ENCODE data around the gene S1PR3.

S1PR3 gene

DNA sequence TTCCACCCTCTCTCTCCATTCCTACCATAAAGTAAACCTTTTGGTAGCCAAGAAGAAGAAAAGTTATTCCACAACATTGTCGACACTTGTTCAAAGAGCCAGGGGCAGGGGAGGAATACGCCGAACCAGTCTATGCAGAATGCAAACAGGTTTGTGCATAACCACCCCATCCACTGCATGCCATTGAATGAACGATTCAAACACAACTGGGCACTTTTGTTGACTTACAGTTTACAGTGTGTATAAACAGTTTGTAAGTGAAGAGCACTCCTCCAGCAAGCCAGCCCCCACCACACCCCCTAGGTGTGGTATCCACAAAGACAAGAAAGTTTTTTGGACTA is 6.8 kb upstream of the S1PR3 start:
- H3K27me3 ChIP-seq (replicated peaks): no peaks in the 10 kb centered on the region
- H3K4me3 ChIP-seq (ENCODE audit: low read depth, low read length): no peak overlapping the region
- DNase-seq: no peak
- H3K27ac ChIP-seq: no peak overlapping the region
- H3K36me3 ChIP-seq (replicated peaks): no peaks in the 10 kb centered on the region
- in situ Hi-C loops (cut with HindIII; ENCODE audit: low pct_ligation_motif_present, low sequenced_read_pairs): no loop called here
- TF ChIP-seq, protein P1, sequence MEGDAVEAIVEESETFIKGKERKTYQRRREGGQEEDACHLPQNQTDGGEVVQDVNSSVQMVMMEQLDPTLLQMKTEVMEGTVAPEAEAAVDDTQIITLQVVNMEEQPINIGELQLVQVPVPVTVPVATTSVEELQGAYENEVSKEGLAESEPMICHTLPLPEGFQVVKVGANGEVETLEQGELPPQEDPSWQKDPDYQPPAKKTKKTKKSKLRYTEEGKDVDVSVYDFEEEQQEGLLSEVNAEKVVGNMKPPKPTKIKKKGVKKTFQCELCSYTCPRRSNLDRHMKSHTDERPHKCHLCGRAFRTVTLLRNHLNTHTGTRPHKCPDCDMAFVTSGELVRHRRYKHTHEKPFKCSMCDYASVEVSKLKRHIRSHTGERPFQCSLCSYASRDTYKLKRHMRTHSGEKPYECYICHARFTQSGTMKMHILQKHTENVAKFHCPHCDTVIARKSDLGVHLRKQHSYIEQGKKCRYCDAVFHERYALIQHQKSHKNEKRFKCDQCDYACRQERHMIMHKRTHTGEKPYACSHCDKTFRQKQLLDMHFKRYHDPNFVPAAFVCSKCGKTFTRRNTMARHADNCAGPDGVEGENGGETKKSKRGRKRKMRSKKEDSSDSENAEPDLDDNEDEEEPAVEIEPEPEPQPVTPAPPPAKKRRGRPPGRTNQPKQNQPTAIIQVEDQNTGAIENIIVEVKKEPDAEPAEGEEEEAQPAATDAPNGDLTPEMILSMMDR (IDR thresholded peaks at IDR 0.05; ENCODE audit: low read depth, low read length, missing control alignments): no peak

DNA sequence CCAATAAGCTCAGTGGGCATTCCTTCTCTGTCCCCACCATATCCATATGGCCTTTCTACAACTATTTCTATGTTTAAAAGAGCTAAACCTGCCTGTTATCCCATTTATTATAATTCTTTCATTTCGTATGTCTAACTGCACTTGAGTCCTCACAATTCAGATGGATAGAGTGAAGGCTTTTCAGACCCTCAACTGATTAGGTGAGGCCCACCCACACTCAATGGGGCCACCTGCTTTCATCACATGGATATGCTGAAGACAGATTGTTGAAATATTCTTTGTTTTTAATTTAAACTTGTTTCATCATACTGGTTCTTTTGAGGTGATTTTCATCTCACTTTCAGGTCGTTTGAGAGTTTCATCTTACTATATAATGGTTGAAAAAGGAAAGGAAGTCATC is 5.7 kb upstream of the S1PR3 start:
- DNase-seq: no peak
- TF ChIP-seq, protein P1 (IDR thresholded peaks at IDR 0.05; ENCODE audit: low read depth, low read length, missing control alignments): no peak
- in situ Hi-C loops (cut with HindIII; ENCODE audit: low pct_ligation_motif_present, low sequenced_read_pairs): no loop called here
- H3K27me3 ChIP-seq (replicated peaks): no peaks in the 10 kb centered on the region
- no peak overlapping the region for H3K4me3 ChIP-seq (ENCODE audit: low read depth, low read length)
- no peak overlapping the region for H3K27ac ChIP-seq
- no peaks in the 10 kb centered on the region for H3K36me3 ChIP-seq (replicated peaks)

DNA sequence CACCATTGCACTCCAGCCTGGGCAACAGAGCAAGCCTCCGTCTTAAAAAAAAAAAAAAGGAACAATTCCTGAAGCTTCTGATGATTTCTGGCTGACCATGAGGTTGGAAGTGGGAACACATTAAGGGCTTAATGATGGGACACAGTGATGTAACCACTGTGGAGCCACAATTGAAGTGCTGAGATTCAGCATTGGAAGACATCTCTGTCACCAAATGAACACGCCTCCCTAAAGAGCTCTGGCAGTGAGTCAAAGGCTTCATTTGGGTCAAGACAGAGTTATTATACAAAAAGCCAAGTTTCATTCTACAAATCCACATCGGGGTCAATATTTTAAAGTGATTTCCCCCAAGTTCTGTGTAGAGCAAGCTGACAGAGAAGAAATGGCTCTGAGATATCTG is 4.5 kb upstream of the S1PR3 start:
- in situ Hi-C loops (cut with HindIII; ENCODE audit: low pct_ligation_motif_present, low sequenced_read_pairs): no loop called here

DNA sequence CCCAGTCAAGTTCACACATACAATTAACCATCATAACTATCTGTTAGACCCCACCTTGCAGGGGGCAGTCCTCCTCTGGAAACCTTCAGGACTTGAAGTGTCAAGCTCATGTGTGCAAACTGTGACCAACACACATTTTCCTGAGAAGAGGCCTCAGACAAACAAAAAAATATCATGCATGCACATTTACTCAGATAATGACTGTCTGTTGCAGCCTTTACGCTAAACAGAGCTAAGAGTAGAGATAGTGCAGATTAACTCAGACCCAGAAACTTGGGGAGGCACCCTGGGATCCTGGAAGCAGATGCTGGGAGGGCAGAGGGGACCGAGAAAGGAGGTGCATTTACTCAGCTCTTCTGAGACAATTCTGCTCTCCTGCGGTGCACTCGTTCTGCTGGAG is 3.6 kb upstream of the S1PR3 start:
- Histone ChIP-seq H3K4me3 (ENCODE audit: low read depth, low read length) (no peak overlapping the region), H3K27me3 (replicated peaks) (no peaks in the 10 kb centered on the region), H3K36me3 (replicated peaks) (no peaks in the 10 kb centered on the region), H3K27ac (no peak overlapping the region)
- in situ Hi-C loops (cut with HindIII; ENCODE audit: low pct_ligation_motif_present, low sequenced_read_pairs): no loop called here
- TF ChIP-seq, protein P1 (IDR thresholded peaks at IDR 0.05; ENCODE audit: low read depth, low read length, missing control alignments): no peak
- no peak for DNase-seq

More for the DNA sequence above, 4.5 kb upstream of the S1PR3 start:
- TF ChIP-seq, protein P1 (IDR thresholded peaks at IDR 0.05; ENCODE audit: low read depth, low read length, missing control alignments): no peak
- no peak overlapping the region for H3K4me3 ChIP-seq (ENCODE audit: low read depth, low read length)
- no peaks in the 10 kb centered on the region for H3K27me3 ChIP-seq (replicated peaks)
- DNase-seq: no peak
- H3K36me3 ChIP-seq (replicated peaks): no peaks in the 10 kb centered on the region
- no peak overlapping the region for H3K27ac ChIP-seq

DNA sequence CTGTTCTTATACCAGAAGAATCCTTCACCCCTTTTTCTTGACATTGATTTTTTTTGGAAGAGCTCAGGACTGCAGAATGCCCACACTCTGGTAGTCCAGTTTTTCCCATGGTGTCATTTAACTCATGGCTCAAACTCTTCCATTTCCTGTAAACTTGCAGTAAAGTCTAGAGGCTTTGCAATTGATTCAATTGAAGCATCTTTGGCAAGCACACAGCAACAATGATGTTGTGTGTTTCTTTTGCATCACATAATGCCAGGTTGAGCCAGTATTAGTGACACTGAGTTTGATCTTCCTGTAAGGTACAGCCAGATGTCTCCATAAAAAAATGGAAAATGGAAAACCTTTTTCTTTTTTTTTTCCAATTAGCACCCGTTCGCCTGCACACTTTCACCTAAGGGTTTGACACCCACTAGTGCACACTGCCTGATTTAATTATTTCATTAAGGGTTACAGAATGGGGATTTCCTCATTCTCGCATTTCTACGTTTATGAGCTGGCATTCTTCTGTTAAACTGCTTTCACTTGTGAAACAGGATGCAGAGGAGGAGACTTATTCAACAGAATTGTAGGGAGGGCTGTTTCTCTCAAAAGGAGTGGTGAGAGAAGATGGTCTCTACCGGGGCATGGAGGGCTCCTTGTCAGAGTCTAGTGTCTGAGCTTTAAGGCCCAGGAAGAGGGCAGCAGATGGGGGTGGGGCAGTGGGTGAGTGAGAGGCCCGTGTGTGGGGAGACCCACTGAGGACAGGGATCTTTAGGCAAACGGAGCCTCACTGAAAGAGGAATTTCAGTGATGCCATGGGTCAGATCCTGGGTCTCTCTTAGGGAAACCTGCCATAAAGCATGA is 2.2 kb upstream of the S1PR3 start:
- Histone ChIP-seq H3K27me3 (replicated peaks) (no peaks in the 10 kb centered on the region), H3K4me3 (ENCODE audit: low read depth, low read length) (no peak overlapping the region), H3K36me3 (replicated peaks) (peaks cover 9% of the 10 kb centered on the region), H3K27ac (peak overlapping the region; percentile 16)
- in situ Hi-C loops (cut with HindIII; ENCODE audit: low pct_ligation_motif_present, low sequenced_read_pairs): no loop called here
- TF ChIP-seq, protein P1 (IDR thresholded peaks at IDR 0.05; ENCODE audit: low read depth, low read length, missing control alignments): no peak
- DNase-seq: no peak
